Spleen (tissue), 7 donors: ENCODE results near the gene BCO2.
"Not testable (repeated sequence)": the region's sequence is repeated elsewhere in the genome, so short reads cannot be mapped to it uniquely, and the experiment has no call there.

Experiments used
- POLR2A ChIP-seq, 3 donors: fragments of 450-650 bp; IDR thresholded peaks; one replicate each; pipeline ENCODE4 v1.5.1; 2017; ENCODE audit warnings: antibody characterized with exemption in 3 of 3, mild to moderate bottlenecking in 1 of 3
- POLR2AphosphoS5 ChIP-seq, 3 donors: sonication (generic); formaldehyde crosslinking; IDR thresholded peaks; one replicate each; pipeline ENCODE4 v1.5.1; 2017; ENCODE audit warnings: antibody characterized with exemption in 3 of 3
- TF ChIP-seq, protein P1 (sequence below), 11 experiments: fragments of 200-600 bp in 7 of 11; fragments of 450-650 bp in 4 of 11; sonication (generic) in 4 of 11; IDR thresholded peaks in 8 of 11; conservative IDR thresholded peaks in 3 of 11; 1 replicate in 7 of 11; 2 replicates in 4 of 11; pipeline versions ENCODE4 v1.4.0 to v1.8.0; 2016 to 2021; ENCODE audit warnings: antibody characterized with exemption in 11 of 11, inconsistent platforms in 4 of 11, mild to moderate bottlenecking in 1 of 11
- donor health status: DM: no; HTN: no; CAD: no; lungs with moderate emphysema.
- donor health status: DM: no; HTN: no; CAD: no.
- donor health status: DM: no; HTN: no; CAD: no.

DNA sequence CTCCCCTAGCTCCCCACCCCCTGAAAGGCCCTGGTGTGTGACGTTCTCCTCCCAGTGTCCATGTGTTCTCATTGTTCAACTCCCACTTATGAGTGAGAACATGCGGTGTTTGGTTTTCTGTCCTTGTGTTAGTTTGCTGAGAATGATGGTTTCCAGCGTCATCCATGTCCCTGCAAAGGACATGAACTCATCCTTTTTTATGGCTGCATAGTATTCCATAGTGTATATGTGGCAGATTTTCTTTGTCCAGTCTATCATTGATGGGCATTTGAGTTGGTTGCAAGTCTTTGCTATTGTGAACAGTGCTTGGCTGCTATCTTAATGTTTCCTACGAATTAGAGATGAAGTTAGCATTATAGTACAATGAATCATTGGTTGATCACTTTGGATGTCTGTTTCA is 23.8 kb downstream of the BCO2 start:
- TF ChIP-seq POLR2AphosphoS5, POLR2A (IDR thresholded peaks at IDR 0.05): not testable (repeated sequence)
- TF ChIP-seq, protein P1, sequence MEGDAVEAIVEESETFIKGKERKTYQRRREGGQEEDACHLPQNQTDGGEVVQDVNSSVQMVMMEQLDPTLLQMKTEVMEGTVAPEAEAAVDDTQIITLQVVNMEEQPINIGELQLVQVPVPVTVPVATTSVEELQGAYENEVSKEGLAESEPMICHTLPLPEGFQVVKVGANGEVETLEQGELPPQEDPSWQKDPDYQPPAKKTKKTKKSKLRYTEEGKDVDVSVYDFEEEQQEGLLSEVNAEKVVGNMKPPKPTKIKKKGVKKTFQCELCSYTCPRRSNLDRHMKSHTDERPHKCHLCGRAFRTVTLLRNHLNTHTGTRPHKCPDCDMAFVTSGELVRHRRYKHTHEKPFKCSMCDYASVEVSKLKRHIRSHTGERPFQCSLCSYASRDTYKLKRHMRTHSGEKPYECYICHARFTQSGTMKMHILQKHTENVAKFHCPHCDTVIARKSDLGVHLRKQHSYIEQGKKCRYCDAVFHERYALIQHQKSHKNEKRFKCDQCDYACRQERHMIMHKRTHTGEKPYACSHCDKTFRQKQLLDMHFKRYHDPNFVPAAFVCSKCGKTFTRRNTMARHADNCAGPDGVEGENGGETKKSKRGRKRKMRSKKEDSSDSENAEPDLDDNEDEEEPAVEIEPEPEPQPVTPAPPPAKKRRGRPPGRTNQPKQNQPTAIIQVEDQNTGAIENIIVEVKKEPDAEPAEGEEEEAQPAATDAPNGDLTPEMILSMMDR (IDR thresholded peaks at IDR 0.05 in 8 of 11, conservative IDR thresholded peaks at IDR 0.05 in 3 of 11) = not testable (repeated sequence)
